Tibial artery (tissue), 4 donors: ENCODE data around the gene RELL1.
A peak's percentile ranks its signal among the peaks of the same experiment; 100 is the strongest.

Experiments
- DNase-seq, 2 donors: peaks; one replicate each; pipeline ENCODE4 v3.0.0-alpha.2; 2019
- H3K27ac ChIP-seq, 2 donors: fragments of 200-600 bp; sonication (generic) in 1 of 2; 1 replicate in 1 of 2; 2 replicates in 1 of 2; pipeline ENCODE4 v1.5.1; 2018 to 2019; ENCODE audit warnings: mild to moderate bottlenecking in 1 of 2
- H3K27me3 ChIP-seq, 2 donors: fragments of 200-600 bp; sonication (generic) in 1 of 2; one replicate each; pipeline versions ENCODE4 v1.5.1 to v1.6.0; 2016 to 2019
- H3K36me3 ChIP-seq, 3 donors: fragments of 200-600 bp; sonication (generic) in 2 of 3; one replicate each; pipeline ENCODE4 v1.5.1; 2016 to 2019; ENCODE audit warnings: mild to moderate bottlenecking in 2 of 3
- H3K4me1 ChIP-seq, 4 donors: fragments of 200-600 bp; sonication (generic) in 2 of 4; 1 replicate in 3 of 4; 2 replicates in 1 of 4; pipeline ENCODE4 v1.5.1; 2016 to 2019
- H3K4me3 ChIP-seq, 2 donors: fragments of 200-600 bp; sonication (generic) in 1 of 2; 1 replicate in 1 of 2; 2 replicates in 1 of 2; pipeline ENCODE4 v1.5.1; 2018 to 2019; ENCODE audit warnings: mild to moderate bottlenecking in 2 of 2
- H3K9me3 ChIP-seq, 3 donors: fragments of 200-600 bp; sonication (generic) in 1 of 3; one replicate each; pipeline ENCODE4 v1.5.1; 2016 to 2019
- intact Hi-C: fragments of 100-400 bp; cut with DNase I; formaldehyde crosslinking; loops from one replicate; pipeline ENCODE4 v1.15.0; 2023; ENCODE audit warnings: low total_unique reads
- TF ChIP-seq, protein P1 (sequence below), 2 experiments: fragments of 200-600 bp in 1 of 2; fragments of 450-650 bp in 1 of 2; IDR thresholded peaks; one replicate each; pipeline ENCODE4 v1.5.1; 2017 to 2019; ENCODE audit warnings: antibody characterized with exemption in 2 of 2, mild to moderate bottlenecking in 1 of 2, moderate library complexity in 1 of 2

Gene RELL1

GRCh38 chr4:37686373-37687193, at the start of gene RELL1:
TSS of gene RELL1 (minus strand) at chr4:37686376. CDS start at chr4:37686287, 89 bp downstream.
- Histone ChIP-seq H3K27me3 (no peaks in the 10 kb centered on the region), H3K4me3 (peak within 1 kb of the TSS; percentile 68 to 91), H3K9me3 (no peaks in the 10 kb centered on the region), H3K36me3 (no peaks in the 10 kb centered on the region), H3K4me1 (peaks cover 0 to 24% (median 12%) of the 10 kb centered on the region in 4 donors), H3K27ac (peak within 1 kb of the TSS; percentile 85 to 98)
- intact Hi-C loops = loop anchor here (2.0 to 10.0 kb wide), 2 partner anchors 204 to 348 kb away; partner anchors contain the start of gene TBC1D1
- TF ChIP-seq, protein P1, sequence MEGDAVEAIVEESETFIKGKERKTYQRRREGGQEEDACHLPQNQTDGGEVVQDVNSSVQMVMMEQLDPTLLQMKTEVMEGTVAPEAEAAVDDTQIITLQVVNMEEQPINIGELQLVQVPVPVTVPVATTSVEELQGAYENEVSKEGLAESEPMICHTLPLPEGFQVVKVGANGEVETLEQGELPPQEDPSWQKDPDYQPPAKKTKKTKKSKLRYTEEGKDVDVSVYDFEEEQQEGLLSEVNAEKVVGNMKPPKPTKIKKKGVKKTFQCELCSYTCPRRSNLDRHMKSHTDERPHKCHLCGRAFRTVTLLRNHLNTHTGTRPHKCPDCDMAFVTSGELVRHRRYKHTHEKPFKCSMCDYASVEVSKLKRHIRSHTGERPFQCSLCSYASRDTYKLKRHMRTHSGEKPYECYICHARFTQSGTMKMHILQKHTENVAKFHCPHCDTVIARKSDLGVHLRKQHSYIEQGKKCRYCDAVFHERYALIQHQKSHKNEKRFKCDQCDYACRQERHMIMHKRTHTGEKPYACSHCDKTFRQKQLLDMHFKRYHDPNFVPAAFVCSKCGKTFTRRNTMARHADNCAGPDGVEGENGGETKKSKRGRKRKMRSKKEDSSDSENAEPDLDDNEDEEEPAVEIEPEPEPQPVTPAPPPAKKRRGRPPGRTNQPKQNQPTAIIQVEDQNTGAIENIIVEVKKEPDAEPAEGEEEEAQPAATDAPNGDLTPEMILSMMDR (IDR thresholded peaks at IDR 0.05) = no peak
- DNase-seq = peak; percentile 99 to 100

DNA sequence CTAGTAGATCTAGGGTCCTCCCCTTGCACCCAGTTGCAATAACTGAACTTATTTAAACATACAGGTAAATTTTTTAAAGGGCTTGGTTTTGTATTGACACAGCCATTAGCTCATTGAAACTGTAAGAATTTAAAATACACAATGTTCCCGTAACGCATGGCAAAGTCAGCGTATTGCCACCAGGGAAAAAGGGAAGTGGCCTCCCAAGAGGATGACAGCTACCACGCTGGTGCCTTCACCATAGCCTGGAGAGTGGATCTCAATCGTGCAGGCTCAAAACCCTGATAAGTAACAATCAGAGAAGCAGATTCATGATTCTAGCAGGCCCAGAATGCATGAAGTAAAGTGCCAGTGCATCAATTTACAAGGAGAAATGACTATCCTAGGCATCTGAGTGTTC, 49.4 kb upstream of the RELL1 start:
- no peak overlapping the region for H3K27ac ChIP-seq
- no peak overlapping the region for H3K4me3 ChIP-seq
- TF ChIP-seq, protein P1 (IDR thresholded peaks at IDR 0.05) = no peak
- no peaks in the 10 kb centered on the region for H3K4me1 ChIP-seq
- H3K27me3 ChIP-seq = no peaks in the 10 kb centered on the region
- intact Hi-C loops = no loop called here
- peak in 1 of 2 donors; percentile 46 for DNase-seq
- no peaks in the 10 kb centered on the region for H3K9me3 ChIP-seq
- no peaks in the 10 kb centered on the region for H3K36me3 ChIP-seq

- H3K4me3 ChIP-seq = no peak overlapping the region
- no peaks in the 10 kb centered on the region for H3K9me3 ChIP-seq
- no peak for DNase-seq
- H3K36me3 ChIP-seq = no peaks in the 10 kb centered on the region
- intact Hi-C loops = no loop called here
- no peaks in the 10 kb centered on the region for H3K4me1 ChIP-seq
- no peak overlapping the region for H3K27ac ChIP-seq
- no peaks in the 10 kb centered on the region for H3K27me3 ChIP-seq
- TF ChIP-seq, protein P1 (IDR thresholded peaks at IDR 0.05) = no peak
Measured at GRCh38 chr4:37734989-37735388, 48.8 kb upstream of the RELL1 start.

- Histone ChIP-seq H3K27ac (no peak overlapping the region), H3K36me3 (no peaks in the 10 kb centered on the region), H3K4me3 (no peak overlapping the region), H3K9me3 (no peaks in the 10 kb centered on the region), H3K4me1 (no peaks in the 10 kb centered on the region), H3K27me3 (no peaks in the 10 kb centered on the region)
- intact Hi-C loops = no loop called here
- DNase-seq = no peak
- TF ChIP-seq, protein P1 (IDR thresholded peaks at IDR 0.05) = no peak
Measured at GRCh38 chr4:37733240-37733867, 47.2 kb upstream of the RELL1 start.

GRCh38 chr4:37732526-37733186, 46.5 kb upstream of the RELL1 start:
- intact Hi-C loops = no loop called here
- Histone ChIP-seq H3K27me3 (no peaks in the 10 kb centered on the region), H3K4me3 (no peak overlapping the region), H3K36me3 (no peaks in the 10 kb centered on the region), H3K4me1 (no peaks in the 10 kb centered on the region), H3K27ac (no peak overlapping the region), H3K9me3 (no peaks in the 10 kb centered on the region)
- no peak for DNase-seq
- TF ChIP-seq, protein P1 (IDR thresholded peaks at IDR 0.05) = no peak
